ENCODE data around the gene RIPK4. TPM values are rescaled to one million over a fixed set of nuclear protein-coding genes. Genes with fewer than 3 reads are reported as not detected.

The RIPK4 gene
- total RNA-seq, 1 experiment from 2014 or later: 67.4 TPM

DNA sequence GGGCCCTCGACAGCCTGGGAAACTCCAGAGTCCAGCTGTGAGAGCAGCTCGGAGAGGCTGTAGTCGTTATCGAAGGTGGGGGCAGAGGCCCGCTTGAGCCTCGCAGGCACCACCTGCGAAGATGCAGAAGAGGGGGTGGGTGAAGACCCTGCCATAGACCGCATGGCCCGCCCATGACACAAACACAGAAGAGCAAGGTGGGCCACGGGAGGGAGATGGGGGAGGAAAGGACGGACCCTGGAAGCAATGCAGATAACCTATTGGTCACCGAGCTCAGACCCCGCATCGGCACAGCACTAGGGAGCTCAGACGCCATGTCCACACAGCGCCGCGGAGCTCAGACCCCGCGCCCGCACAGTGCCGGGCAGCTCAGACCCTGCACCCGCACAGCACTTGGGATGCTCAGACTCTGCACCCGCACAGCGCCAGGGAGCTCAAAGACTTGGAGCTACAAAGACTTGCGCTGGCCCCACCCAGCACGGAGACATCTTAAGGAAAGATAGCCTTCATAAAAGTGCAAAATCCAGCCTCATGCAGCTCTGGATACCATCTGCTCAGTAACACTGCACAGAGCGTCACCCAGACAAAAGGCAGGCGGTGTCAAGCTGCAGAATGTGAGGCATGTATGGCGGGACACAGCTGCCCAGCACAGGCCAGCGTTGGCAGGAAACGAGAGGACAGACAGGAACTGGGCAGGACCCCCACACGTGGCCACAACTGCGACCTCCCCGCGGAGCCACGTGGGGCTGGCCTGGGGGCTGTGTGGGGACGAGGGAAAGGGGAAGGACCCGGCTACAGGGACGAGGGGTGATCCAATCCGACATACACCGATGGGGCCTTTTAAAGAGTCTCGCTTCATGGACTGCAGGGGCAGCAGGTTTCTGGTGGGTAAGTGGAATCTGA lies 22.6 kb downstream of the RIPK4 start:
- intact Hi-C loops (cut with micrococcal nuclease; ENCODE audit: unreplicated experiment): no loop called here
- no TSS peak for BruUV-seq (replicated peaks)
- in situ Hi-C loops (cut with HindIII; ENCODE audit: low pct_unique_long_range_greater_than_20kb, low sequenced_read_pairs): no loop called here
- H3K4me1 ChIP-seq (ENCODE audit: control insufficient read depth, insufficient read depth, low read length): peaks cover 17% of the 10 kb centered on the region
- no peak overlapping the region for H3K4me3 ChIP-seq (ENCODE audit: low read depth in 2 of 2, low read length in 2 of 2)
- ATAC-seq (peak; percentile 30), DNase-seq (ENCODE audit: low read depth, low spot score) (no peak)
- ChIA-PET CTCF (interaction anchor here (2.0 kb wide), 1 partner anchor 132 kb away, joined by 5 read pairs; no protein-coding TSS in a partner anchor), POLR2A (interaction anchor here (0.6 kb wide), 1 partner anchor 297 kb away, joined by 3 read pairs; no protein-coding TSS in a partner anchor)
- H3K9me3 ChIP-seq (ENCODE audit: control insufficient read depth, insufficient read depth, low read depth, low read length): no peaks in the 10 kb centered on the region
- peak overlapping the region; percentile 52; the same call in 1 of the 2 replicates for H3K27ac ChIP-seq (ENCODE audit: low read length)
- TF ChIP-seq CTCF (IDR thresholded peaks at IDR 0.05): no peak
- peak; percentile 53; the same call in 1 of the 2 replicates for TF ChIP-seq POLR2AphosphoS5 (IDR thresholded peaks at IDR 0.05; ENCODE audit: low read depth, low read length)
- peaks cover 31% of the 10 kb centered on the region for H3K36me3 ChIP-seq (ENCODE audit: control insufficient read depth, insufficient read depth, low read length)
- H3K27me3 ChIP-seq (ENCODE audit: control insufficient read depth, insufficient read depth, low read length): no peaks in the 10 kb centered on the region

GRCh38 chr21:41743321-41744027 lies 23.4 kb downstream of the RIPK4 start:
- no peak for ATAC-seq
- no peak for DNase-seq (ENCODE audit: low read depth, low spot score)
- ChIA-PET POLR2A (interaction anchor here (0.6 kb wide), 1 partner anchor 298 kb away, joined by 3 read pairs; no protein-coding TSS in a partner anchor), CTCF (interaction anchor here (2.0 kb wide), 1 partner anchor 131 kb away, joined by 5 read pairs; no protein-coding TSS in a partner anchor)
- Histone ChIP-seq H3K4me3 (ENCODE audit: low read depth in 2 of 2, low read length in 2 of 2) (no peak overlapping the region), H3K27ac (ENCODE audit: low read length) (peak overlapping the region; percentile 58), H3K4me1 (ENCODE audit: control insufficient read depth, insufficient read depth, low read length) (peaks cover 9% of the 10 kb centered on the region), H3K27me3 (ENCODE audit: control insufficient read depth, insufficient read depth, low read length) (no peaks in the 10 kb centered on the region), H3K36me3 (ENCODE audit: control insufficient read depth, insufficient read depth, low read length) (peaks cover 31% of the 10 kb centered on the region), H3K9me3 (ENCODE audit: control insufficient read depth, insufficient read depth, low read depth, low read length) (no peaks in the 10 kb centered on the region)
- in situ Hi-C loops (cut with HindIII; ENCODE audit: low pct_unique_long_range_greater_than_20kb, low sequenced_read_pairs) (no loop called here), intact Hi-C loops (cut with micrococcal nuclease; ENCODE audit: unreplicated experiment) (no loop called here)
- BruUV-seq (replicated peaks): no TSS peak
- TF ChIP-seq SIN3A (IDR thresholded peaks at IDR 0.05; ENCODE audit: borderline replicate concordance, insufficient read depth, low read depth, low read length) (no peak), POLR2AphosphoS5 (IDR thresholded peaks at IDR 0.05; ENCODE audit: low read depth, low read length) (no peak), TCF7L2 (IDR thresholded peaks at IDR 0.05; ENCODE audit: low read depth, low read length) (no peak), REST (IDR thresholded peaks at IDR 0.05; ENCODE audit: insufficient read depth in 1 of 2, low read depth in 2 of 2, low read length in 1 of 2) (no peak), CTCF (IDR thresholded peaks at IDR 0.05) (no peak)

Data from Panc1 (cell line).